ENCODE measurements around the gene DNAJC27.

The DNAJC27 gene

DNA sequence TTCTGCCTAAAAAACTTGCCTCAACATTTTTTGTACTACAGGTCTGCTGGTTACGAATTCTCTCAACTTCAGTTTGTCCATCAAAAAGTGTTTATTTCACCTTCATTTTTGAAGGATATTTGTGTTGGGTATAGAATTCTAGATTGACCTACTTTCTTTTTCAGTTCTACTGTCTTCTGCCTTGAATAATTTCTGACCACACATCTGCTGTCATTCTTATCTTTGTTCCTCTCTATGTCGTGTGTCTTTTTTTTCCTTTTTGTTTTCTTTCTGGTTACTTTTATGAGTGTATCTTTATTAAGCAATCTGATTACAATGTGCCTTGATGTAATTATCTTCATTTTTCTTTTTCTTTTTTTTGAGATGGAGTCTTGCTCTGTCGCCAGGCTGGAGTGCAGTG is 77.0 kb downstream of the DNAJC27 start:
- Histone ChIP-seq H3K27me3 (no peaks in the 10 kb centered on the region), H3K9me3 (no peaks in the 10 kb centered on the region; the same call in 1 of the 2 replicates), H3K4me1 (no peaks in the 10 kb centered on the region), H3K4me3 (ENCODE audit: low read depth, low read length) (no peak overlapping the region), H3K36me3 (peaks cover 3% of the 10 kb centered on the region; the same call in 1 of the 2 replicates)
- TF ChIP-seq CTCF (IDR thresholded peaks at IDR 0.05; ENCODE audit: low read depth, low read length) = no peak
- DNase-seq = no peak

DNA sequence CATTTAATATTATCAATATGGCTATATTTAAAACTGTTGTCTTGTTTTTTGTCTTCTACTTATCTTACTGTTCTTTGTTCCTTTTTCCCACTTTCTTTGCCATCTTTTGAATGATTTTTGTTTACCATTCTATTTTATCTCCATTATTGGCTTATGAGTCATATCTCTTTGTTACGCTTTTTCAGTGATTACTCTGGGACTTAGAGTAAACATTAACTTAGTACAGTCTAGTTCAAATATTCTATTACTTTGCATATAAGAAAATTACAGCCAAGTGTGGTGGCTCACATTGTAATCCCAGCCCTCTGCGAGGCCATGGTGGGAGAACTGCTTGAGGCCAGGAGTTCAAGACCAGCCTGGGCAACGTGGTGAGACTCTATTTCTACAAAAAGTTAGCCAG is 77.8 kb downstream of the DNAJC27 start:
- Histone ChIP-seq H3K9me3 (no peaks in the 10 kb centered on the region; the same call in 1 of the 2 replicates), H3K4me1 (no peaks in the 10 kb centered on the region), H3K4me3 (ENCODE audit: low read depth, low read length) (no peak overlapping the region), H3K36me3 (peaks cover 3% of the 10 kb centered on the region; the same call in 1 of the 2 replicates), H3K27me3 (no peaks in the 10 kb centered on the region)
- no peak for TF ChIP-seq CTCF (IDR thresholded peaks at IDR 0.05; ENCODE audit: low read depth, low read length)
- DNase-seq = no peak
